HepG2 (cell line): ENCODE results near the gene SLFN12L. TPM values are rescaled to one million over a fixed set of nuclear protein-coding genes. Genes with fewer than 3 reads are reported as not detected.

Source experiments
- BCL3 ChIP-seq: sonication (generic); formaldehyde crosslinking; IDR thresholded peaks from 2 replicates; pipeline ENCODE4 v1.5.1; 2020; ENCODE audit warnings: mild to moderate bottlenecking, missing genetic modification reagents, moderate library complexity
- CBFB ChIP-seq: sonication (generic); formaldehyde crosslinking; IDR thresholded peaks from 2 replicates; pipeline ENCODE4 v1.4.0; 2020; ENCODE audit warnings: missing genetic modification reagents
- CHCHD3 ChIP-seq: sonication (generic); formaldehyde crosslinking; IDR thresholded peaks from 2 replicates; pipeline ENCODE4 v1.8.0; 2022; ENCODE audit warnings: mild to moderate bottlenecking, missing genetic modification reagents, moderate library complexity
- MTF1 ChIP-seq: sonication (generic); formaldehyde crosslinking; IDR thresholded peaks from 2 replicates; pipeline ENCODE4 v1.5.0; 2020; ENCODE audit warnings: missing genetic modification reagents
- NFIB ChIP-seq: sonication (generic); formaldehyde crosslinking; IDR thresholded peaks from 2 replicates; pipeline ENCODE4 v1.9.0; 2021; ENCODE audit warnings: missing genetic modification reagents, mild to moderate bottlenecking, borderline replicate concordance
- RERE ChIP-seq: IDR thresholded peaks from 2 replicates; pipeline ENCODE4 v1.6.1; 2016; ENCODE audit warnings: low read depth, missing genetic modification reagents, missing compliant biosample characterization
- TARDBP ChIP-seq: sonication (generic); formaldehyde crosslinking; IDR thresholded peaks from 2 replicates; pipeline ENCODE4 v1.8.0; 2022; ENCODE audit warnings: mild to moderate bottlenecking, missing genetic modification reagents
- TGIF2 ChIP-seq: IDR thresholded peaks from 2 replicates; pipeline ENCODE4 v1.6.1; 2016; ENCODE audit warnings: control low read depth, missing compliant biosample characterization
- ZHX2 ChIP-seq, 2 experiments: sonication (generic) in 1 of 2; formaldehyde crosslinking in 1 of 2; IDR thresholded peaks; 2 replicates each; pipeline versions ENCODE4 v1.6.1 to v1.9.0; 2014 to 2022; ENCODE audit warnings: antibody characterized with exemption in 1 of 2, borderline replicate concordance in 1 of 2, inconsistent platforms in 1 of 2, low read depth in 1 of 2, missing genetic modification reagents in 1 of 2
- ZNF225 ChIP-seq: sonication (generic); formaldehyde crosslinking; IDR thresholded peaks from 2 replicates; pipeline ENCODE4 v1.4.0; 2020; ENCODE audit warnings: mild to moderate bottlenecking, missing genetic modification reagents
- ZNF513 ChIP-seq: sonication (generic); formaldehyde crosslinking; conservative IDR thresholded peaks from 2 replicates; pipeline ENCODE4 v1.5.0; 2020; ENCODE audit warnings: missing genetic modification reagents
- ZNF788 ChIP-seq: sonication (generic); formaldehyde crosslinking; IDR thresholded peaks from 2 replicates; pipeline ENCODE4 v1.5.0; 2020; ENCODE audit warnings: mild to moderate bottlenecking, missing genetic modification reagents, borderline replicate concordance
- polyA plus RNA-seq, 8 experiments: library from polyadenylated mRNA; depleted of rRNA in 3 of 8; stranded (reverse) in 7 of 8; unstranded in 1 of 8; fragments of >200 nt; fragmentation: Illumina TruSeq in 4 of 8; extraction: Trizol in 4 of 8; gene quantifications; 2 replicates each; pipeline versions ENCODE4 v1.2.1 to v1.2.3, GENCODE V29; 2011 to 2016; ENCODE audit warnings: low read depth in 4 of 8, missing spikeins in 1 of 8, mixed read lengths in 1 of 8; ENCODE audit not compliant: insufficient read depth in 1 of 8
- total RNA-seq, 5 experiments: library from RNA; depleted of rRNA; stranded (reverse); fragments of >200 nt; fragmentation: Illumina TruSeq; extraction: Trizol; gene quantifications; 2 replicates each; pipeline ENCODE4 v1.2.3, GENCODE V29; 2016; ENCODE audit warnings: low read depth in 1 of 5

SLFN12L gene
- total and polyA plus RNA-seq, 2 of the 13 experiments (the other 11 are each of a cell fraction or from before 2014, with no cell fraction given): not detected

- TF ChIP-seq ZNF513 (CRISPR knock-in tag): no peak
- peak; percentile 96 for TF ChIP-seq ZHX2 (IDR thresholded peaks at IDR 0.05; ENCODE audit: low read depth)
- TF ChIP-seq ZHX2 (CRISPR knock-in tag; IDR thresholded peaks at IDR 0.05; ENCODE audit: borderline replicate concordance): no peak
- no peak for TF ChIP-seq NFIB (CRISPR knock-in tag)
- TF ChIP-seq TARDBP (CRISPR knock-in tag): peak; percentile 60; the same call in 1 of the 2 replicates
- TF ChIP-seq TGIF2 (CRISPR knock-in tag): peak; percentile 94
- 0 out of 2 replicates have a peak, but pooled peaks have one; percentile 33 for TF ChIP-seq ZNF225 (CRISPR knock-in tag)
- no peak for TF ChIP-seq RERE (CRISPR knock-in tag)
- 0 out of 2 replicates have a peak, but pooled peaks have one; percentile 50 for TF ChIP-seq CBFB (CRISPR knock-in tag)
- no peak for TF ChIP-seq CHCHD3 (CRISPR knock-in tag)
- no peak for TF ChIP-seq BCL3 (CRISPR knock-in tag)
- TF ChIP-seq MTF1 (CRISPR knock-in tag): 0 out of 2 replicates have a peak, but pooled peaks have one; percentile 19
- peak; percentile 75; the same call in 1 of the 2 replicates for TF ChIP-seq ZNF788
Observed at GRCh38 chr17:35578197-35578928, 40.9 kb upstream of the SLFN12L start, which contains the start of gene PEX12 (continued).
